SK-N-SH (cell line): ENCODE results near the gene RAD23A.

Source experiments
- CTCF ChIP-seq: fragments of 200-600 bp; sonication (generic); IDR thresholded peaks from 2 replicates; pipeline ENCODE4 v1.6.1; 2017; ENCODE audit warnings: antibody characterized with exemption, mild to moderate bottlenecking, moderate library complexity
- EP300 ChIP-seq, 2 experiments: IDR thresholded peaks; 2 replicates each; pipeline versions ENCODE4 v1.4.0 to v1.6.1; 2012; ENCODE audit warnings: borderline replicate concordance in 1 of 2, low read depth in 1 of 2, low read length in 1 of 2

DNA sequence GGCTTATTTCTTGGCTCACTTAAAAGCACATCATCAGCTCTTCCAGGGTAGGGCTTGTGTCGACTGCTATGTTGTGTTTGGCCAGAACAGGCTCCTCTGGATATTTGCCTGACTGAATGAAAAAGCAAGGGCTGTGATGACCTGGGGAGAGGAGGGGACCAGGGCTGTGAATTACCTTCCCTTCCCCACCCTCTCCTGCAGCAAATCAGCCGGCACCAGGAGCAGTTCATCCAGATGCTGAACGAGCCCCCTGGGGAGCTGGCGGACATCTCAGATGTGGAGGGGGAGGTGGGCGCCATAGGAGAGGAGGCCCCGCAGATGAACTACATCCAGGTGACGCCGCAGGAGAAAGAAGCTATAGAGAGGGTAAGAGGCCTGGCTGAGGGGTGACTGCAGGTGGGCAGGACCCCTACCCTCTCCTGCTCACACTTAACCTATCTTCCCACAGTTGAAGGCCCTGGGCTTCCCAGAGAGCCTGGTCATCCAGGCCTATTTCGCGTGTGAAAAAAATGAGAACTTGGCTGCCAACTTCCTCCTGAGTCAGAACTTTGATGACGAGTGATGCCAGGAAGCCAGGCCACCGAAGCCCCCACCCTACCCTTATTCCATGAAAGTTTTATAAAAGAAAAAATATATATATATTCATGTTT is 7.0 kb downstream of the RAD23A start:
- TF ChIP-seq CTCF (no peak), EP300 (IDR thresholded peaks at IDR 0.05; ENCODE audit: borderline replicate concordance in 1 of 2, low read depth in 1 of 2, low read length in 1 of 2) (no peak)
